GM12801 (cell line): ENCODE data around the gene PAFAH1B2.

Source experiments
- TF ChIP-seq, protein P1 (sequence below): IDR thresholded peaks from one replicate; pipeline ENCODE4 v1.5.1; 2011; ENCODE audit warnings: control low read depth; ENCODE audit not compliant: insufficient read length; ENCODE audit errors: extremely low read depth

Gene PAFAH1B2

DNA sequence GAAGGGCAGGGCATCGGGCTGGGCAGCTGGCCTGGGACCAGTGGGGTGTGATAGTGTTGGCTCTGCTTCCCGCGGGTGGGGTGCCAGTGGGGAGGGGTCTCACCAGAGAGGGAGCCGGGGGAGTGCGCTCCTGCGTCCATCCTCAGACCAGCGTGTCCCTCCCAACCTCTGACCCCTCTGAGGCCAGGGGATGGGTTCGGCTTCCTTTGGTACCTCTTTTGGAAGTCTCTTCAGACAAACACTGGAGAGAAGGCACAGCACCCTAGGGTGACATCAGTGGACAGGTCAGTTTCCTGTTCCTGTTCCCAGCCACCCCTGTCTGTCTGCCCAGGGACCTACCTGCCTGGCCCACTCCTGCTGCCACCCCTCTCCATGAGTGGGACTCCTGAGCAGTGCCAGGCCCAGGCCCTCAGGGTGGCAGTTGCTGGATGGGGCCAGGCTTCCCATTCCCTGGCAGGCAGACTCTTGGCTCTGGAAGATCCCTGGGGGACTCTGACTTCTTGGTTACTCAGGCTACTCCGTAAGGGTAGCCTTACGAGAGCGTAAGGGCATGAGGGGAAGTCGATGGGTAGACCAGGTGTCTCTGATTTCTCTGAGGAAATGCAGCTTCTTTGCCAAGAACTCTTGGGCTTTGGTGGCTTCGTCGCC is 57.7 kb downstream of the PAFAH1B2 start:
- TF ChIP-seq, protein P1, sequence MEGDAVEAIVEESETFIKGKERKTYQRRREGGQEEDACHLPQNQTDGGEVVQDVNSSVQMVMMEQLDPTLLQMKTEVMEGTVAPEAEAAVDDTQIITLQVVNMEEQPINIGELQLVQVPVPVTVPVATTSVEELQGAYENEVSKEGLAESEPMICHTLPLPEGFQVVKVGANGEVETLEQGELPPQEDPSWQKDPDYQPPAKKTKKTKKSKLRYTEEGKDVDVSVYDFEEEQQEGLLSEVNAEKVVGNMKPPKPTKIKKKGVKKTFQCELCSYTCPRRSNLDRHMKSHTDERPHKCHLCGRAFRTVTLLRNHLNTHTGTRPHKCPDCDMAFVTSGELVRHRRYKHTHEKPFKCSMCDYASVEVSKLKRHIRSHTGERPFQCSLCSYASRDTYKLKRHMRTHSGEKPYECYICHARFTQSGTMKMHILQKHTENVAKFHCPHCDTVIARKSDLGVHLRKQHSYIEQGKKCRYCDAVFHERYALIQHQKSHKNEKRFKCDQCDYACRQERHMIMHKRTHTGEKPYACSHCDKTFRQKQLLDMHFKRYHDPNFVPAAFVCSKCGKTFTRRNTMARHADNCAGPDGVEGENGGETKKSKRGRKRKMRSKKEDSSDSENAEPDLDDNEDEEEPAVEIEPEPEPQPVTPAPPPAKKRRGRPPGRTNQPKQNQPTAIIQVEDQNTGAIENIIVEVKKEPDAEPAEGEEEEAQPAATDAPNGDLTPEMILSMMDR = no peak

DNA sequence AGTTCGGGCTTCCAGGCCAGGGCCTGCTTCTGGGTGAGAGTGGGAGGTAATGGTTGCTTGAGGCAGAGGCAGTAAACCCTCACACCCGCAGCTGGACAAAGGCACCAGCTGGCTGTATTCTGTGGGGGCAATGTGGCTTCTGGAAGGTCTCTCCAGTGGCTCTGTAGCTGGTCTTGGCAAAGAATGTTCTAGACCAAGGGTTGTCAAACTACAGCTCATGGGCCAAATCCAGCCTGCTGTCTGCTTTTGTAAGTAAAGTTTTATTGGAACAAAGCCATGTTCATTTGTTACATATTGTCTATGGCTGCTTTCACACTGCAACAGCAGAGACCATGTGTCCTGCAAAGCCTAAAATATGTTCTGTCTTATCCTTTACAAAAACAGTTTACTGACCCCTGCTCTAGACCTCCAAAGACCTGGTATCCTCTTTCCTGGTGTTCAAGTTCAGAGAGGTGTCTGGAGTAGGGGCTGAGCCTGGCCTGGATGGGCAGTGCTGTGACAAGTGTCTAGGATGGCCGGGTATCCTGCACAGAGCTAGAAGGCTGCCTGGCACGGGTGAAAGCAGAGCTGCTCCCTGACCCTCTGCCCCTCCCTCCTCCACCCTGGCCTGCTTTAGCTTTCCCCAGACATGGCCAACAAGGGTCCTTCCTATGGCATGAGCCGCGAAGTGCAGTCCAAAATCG is 58.4 kb downstream of the PAFAH1B2 start:
- TF ChIP-seq, protein P1 = no peak

DNA sequence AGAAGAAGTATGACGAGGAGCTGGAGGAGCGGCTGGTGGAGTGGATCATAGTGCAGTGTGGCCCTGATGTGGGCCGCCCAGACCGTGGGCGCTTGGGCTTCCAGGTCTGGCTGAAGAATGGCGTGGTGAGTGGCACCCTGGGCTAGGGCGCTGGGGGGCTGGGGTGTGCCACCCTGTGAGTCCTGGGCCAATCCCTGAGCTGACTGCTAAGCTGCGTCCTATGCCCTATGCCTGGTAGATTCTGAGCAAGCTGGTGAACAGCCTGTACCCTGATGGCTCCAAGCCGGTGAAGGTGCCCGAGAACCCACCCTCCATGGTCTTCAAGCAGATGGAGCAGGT is 59.0 kb downstream of the PAFAH1B2 start:
- TF ChIP-seq, protein P1 = no peak

DNA sequence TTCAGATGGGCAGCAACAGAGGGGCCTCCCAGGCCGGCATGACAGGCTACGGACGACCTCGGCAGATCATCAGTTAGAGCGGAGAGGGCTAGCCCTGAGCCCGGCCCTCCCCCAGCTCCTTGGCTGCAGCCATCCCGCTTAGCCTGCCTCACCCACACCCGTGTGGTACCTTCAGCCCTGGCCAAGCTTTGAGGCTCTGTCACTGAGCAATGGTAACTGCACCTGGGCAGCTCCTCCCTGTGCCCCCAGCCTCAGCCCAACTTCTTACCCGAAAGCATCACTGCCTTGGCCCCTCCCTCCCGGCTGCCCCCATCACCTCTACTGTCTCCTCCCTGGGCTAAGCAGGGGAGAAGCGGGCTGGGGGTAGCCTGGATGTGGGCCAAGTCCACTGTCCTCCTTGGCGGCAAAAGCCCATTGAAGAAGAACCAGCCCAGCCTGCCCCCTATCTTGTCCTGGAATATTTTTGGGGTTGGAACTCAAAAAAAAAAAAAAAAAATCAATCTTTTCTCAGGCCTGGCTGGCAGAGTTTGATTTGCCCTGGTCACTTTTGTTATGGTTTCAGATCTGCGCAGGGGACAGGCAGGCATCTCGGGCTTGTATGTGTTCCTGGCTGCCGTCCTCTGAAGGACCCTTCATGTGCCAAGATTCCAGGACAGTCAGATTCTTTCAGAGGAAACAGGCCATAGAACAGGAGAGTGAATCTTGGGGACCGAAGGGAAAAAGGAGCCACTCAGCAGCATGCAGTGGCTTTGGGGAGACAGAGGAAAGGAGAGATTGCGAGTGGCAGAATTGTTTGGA is 60.4 kb downstream of the PAFAH1B2 start:
- TF ChIP-seq, protein P1 = no peak

DNA sequence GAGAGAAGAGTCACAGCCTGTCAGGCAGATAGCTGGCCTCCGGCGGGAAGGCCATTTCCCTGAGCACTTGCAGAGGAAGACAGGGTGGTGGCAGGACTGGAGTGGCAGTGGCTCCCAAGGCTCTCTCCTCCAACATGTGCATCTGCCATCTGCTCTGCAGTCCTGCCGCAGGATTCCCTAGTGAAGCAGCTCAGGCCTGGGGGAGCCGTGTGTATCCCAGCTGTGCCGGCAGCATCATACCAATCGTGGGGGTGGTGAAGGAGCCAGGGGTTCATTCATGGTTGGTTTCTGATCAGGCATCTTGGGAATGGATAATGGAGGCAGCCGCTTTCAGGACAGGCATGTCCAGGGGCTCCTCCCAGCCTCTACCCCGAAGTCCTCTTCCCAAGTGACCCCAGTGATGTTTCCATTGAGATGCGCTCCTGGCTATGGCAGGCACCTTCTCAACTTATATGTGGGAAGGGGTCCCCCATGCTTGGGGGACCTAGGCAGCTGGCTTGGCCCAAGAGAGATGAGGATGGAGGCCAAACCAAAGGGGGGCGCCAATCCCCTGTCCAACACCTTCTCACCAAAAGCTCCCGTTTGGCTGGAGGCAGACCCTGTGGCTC is 61.2 kb downstream of the PAFAH1B2 start:
- TF ChIP-seq, protein P1 = no peak

DNA sequence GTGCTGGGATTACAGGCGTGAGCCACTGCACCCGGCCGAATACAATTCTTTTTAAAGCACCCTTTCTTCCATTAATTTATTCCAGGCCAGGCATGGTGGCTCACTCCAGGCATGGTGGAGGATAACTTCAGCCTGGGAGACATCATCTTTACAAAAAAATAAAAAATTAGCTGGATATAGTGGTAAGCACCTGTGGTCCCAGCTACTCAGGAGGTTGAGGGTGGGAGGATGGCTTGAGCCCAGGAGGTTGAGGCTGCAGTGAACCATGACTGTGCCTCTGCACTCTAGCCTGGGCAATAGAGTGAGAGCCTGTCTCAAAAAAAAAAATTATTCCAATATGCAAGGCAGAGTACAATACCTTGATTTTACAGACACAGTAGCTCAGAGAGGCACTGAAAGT is 66.5 kb downstream of the PAFAH1B2 start:
- TF ChIP-seq, protein P1 = no peak

DNA sequence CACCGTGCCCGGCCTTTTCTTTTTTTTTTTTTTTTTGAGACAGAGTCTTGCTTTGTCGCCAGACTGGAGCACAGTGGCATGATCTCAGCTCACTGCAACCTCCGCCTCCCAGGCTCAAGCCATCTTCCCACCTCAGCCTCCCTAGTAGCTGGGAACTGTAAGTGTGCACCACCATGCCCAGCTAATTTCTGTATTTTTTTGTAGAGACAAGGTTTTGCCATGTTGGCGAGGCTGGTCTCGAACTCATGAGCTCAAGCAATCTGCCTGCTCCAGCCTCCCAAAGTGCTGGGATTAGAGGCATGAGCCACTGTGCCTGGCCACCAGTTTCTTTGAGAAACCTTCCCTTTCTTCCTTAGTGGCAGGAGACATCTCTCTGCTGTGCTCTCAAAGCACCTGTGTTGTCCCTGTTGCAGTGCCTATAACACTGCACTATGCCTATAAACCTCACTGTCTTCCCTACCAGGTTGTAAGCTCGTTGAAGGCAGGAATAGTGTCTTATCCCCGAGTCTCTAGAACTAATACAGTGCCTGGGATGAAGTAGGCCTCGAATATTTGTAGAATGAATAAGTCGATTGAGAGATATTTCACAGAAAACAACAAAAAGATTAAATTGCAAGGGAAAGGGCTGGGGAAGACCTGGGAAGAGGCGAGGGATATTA is 68.7 kb downstream of the PAFAH1B2 start:
- TF ChIP-seq, protein P1 = no peak
